ENCODE data around the gene OGDH. TPM values are rescaled to one million over a fixed set of nuclear protein-coding genes. Genes with fewer than 3 reads are reported as not detected.

OGDH gene
- total and polyA plus RNA-seq, 3 donors from 2014 or later, result 82.4 to 95.1 (median 87.0) TPM

- Histone ChIP-seq H3K36me3 (ENCODE audit: low read depth, missing control alignments) (no peaks in the 10 kb centered on the region), H3K27ac (no peak overlapping the region), H3K4me1 (no peaks in the 10 kb centered on the region), H3K4me3 (no peak overlapping the region), H3K27me3 (no peaks in the 10 kb centered on the region), H3K9me3 (no peaks in the 10 kb centered on the region)
- intact Hi-C loops (cut with DNase I; ENCODE audit: low total_unique reads), result no loop called here
- no peak for DNase-seq
- 77 to 85% methylated on average over 5 of the region's 5 CpGs for WGBS, 2 donors
- no peak for TF ChIP-seq POLR2A (IDR thresholded peaks at IDR 0.05)
- TF ChIP-seq, protein P1, sequence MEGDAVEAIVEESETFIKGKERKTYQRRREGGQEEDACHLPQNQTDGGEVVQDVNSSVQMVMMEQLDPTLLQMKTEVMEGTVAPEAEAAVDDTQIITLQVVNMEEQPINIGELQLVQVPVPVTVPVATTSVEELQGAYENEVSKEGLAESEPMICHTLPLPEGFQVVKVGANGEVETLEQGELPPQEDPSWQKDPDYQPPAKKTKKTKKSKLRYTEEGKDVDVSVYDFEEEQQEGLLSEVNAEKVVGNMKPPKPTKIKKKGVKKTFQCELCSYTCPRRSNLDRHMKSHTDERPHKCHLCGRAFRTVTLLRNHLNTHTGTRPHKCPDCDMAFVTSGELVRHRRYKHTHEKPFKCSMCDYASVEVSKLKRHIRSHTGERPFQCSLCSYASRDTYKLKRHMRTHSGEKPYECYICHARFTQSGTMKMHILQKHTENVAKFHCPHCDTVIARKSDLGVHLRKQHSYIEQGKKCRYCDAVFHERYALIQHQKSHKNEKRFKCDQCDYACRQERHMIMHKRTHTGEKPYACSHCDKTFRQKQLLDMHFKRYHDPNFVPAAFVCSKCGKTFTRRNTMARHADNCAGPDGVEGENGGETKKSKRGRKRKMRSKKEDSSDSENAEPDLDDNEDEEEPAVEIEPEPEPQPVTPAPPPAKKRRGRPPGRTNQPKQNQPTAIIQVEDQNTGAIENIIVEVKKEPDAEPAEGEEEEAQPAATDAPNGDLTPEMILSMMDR (IDR thresholded peaks at IDR 0.05), result no peak
Observed at GRCh38 chr7:44735403-44736165, 129.2 kb downstream of the OGDH start.

GRCh38 chr7:44736896-44737295 is 130.5 kb downstream of the OGDH start:
- no peaks in the 10 kb centered on the region for H3K36me3 ChIP-seq (ENCODE audit: low read depth, missing control alignments)
- TF ChIP-seq POLR2A (IDR thresholded peaks at IDR 0.05), result no peak
- TF ChIP-seq, protein P1 (IDR thresholded peaks at IDR 0.05), result no peak
- intact Hi-C loops (cut with DNase I; ENCODE audit: low total_unique reads), result no loop called here
- WGBS, 2 donors, result 73 to 87% methylated on average over 3 of the region's 3 CpGs
- H3K4me1 ChIP-seq, result no peaks in the 10 kb centered on the region
- no peak for DNase-seq
- H3K9me3 ChIP-seq, result no peaks in the 10 kb centered on the region
- no peaks in the 10 kb centered on the region for H3K27me3 ChIP-seq
- H3K27ac ChIP-seq, result no peak overlapping the region
- no peak overlapping the region for H3K4me3 ChIP-seq

GRCh38 chr7:44738051-44738723 is 131.8 kb downstream of the OGDH start:
- H3K27me3 ChIP-seq, result no peaks in the 10 kb centered on the region
- TF ChIP-seq, protein P1 (IDR thresholded peaks at IDR 0.05), result no peak
- TF ChIP-seq POLR2A (IDR thresholded peaks at IDR 0.05), result no peak
- intact Hi-C loops (cut with DNase I; ENCODE audit: low total_unique reads), result no loop called here

DNA sequence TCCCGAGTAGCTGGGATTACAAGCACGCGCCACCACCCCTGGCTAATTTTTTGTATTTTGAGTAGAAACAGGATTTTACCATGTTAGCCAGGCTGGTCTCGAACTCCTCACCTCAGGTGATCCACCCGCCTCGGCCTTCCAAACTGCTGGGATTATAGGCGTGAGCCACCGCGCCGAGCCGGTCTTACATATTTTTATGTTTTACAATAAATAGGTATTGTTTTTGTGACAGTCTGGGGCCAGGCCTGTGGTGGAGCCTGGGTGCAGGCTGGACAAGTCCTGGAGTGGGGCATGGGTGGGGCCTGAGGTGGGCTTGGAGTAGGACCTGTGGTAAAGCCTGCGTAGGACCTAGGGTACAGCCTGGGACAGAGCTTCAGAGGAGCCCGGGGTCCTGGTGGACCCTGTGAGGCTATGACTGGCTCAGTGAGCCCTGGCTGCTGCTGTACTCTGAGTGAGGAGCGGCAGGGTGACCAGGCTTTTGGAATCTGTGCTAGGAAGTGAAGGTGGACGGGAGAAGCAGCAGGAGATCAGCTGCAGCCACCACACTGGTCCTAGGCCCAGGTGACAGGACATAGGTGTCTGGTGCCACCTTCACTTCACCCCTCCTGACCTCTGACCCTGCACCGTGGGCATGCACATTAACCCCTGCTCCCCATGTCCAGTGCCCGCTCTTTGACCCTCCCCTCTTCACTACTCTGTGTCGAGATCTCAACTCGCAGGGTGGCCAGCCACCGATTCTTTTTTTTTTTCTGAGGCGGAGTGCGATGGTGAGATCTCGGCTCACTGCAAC is 132.6 kb downstream of the OGDH start:
- Histone ChIP-seq H3K27ac (no peak overlapping the region), H3K9me3 (no peaks in the 10 kb centered on the region), H3K36me3 (ENCODE audit: low read depth, missing control alignments) (no peaks in the 10 kb centered on the region), H3K4me1 (no peaks in the 10 kb centered on the region), H3K27me3 (no peaks in the 10 kb centered on the region), H3K4me3 (no peak overlapping the region)
- WGBS, 2 donors, result 91 to 93% methylated on average over 19 to 23 of the region's 23 CpGs
- intact Hi-C loops (cut with DNase I; ENCODE audit: low total_unique reads), result no loop called here
- TF ChIP-seq, protein P1 (IDR thresholded peaks at IDR 0.05), result no peak
- TF ChIP-seq POLR2A (IDR thresholded peaks at IDR 0.05), result no peak
- no peak for DNase-seq

More at GRCh38 chr7:44738051-44738723, 131.8 kb downstream of the OGDH start:
- Histone ChIP-seq H3K4me3 (no peak overlapping the region), H3K36me3 (ENCODE audit: low read depth, missing control alignments) (no peaks in the 10 kb centered on the region), H3K9me3 (no peaks in the 10 kb centered on the region), H3K4me1 (no peaks in the 10 kb centered on the region), H3K27ac (no peak overlapping the region)
- DNase-seq, result no peak
- 88 to 92% methylated on average over 4 of the region's 4 CpGs for WGBS, 2 donors

Measured in testis (tissue), 3 donors.